ENCODE data around the gene VPS39. TPM values are rescaled to one million over a fixed set of nuclear protein-coding genes. Genes with fewer than 3 reads are reported as not detected.

Gene VPS39
- polyA plus RNA-seq, 2 of the 4 experiments (the other 2 are of a cell fraction) = 18.3 to 33.3 TPM

- ChIA-PET CTCF (interaction anchor here (0.6 to 1.2 kb wide), 2 partner anchors 15 to 407 kb away, joined by 3 to 5 read pairs; no protein-coding TSS in a partner anchor), POLR2A (no interaction called here)
- Histone ChIP-seq H3K9me3 (no peaks in the 10 kb centered on the region), H3K27ac (no peak overlapping the region), H3K4me2 (no peak overlapping the region), H3K4me3 (no peak overlapping the region), H3K4me1 (no peaks in the 10 kb centered on the region)
- DNase-seq (ENCODE audit: low read depth in 1 of 2, low spot score in 1 of 2) = no peak
- ATAC-seq = no peak
- no peak for TF ChIP-seq SMC3 (IDR thresholded peaks at IDR 0.05)
- TF ChIP-seq, protein P1, sequence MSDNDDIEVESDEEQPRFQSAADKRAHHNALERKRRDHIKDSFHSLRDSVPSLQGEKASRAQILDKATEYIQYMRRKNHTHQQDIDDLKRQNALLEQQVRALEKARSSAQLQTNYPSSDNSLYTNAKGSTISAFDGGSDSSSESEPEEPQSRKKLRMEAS (IDR thresholded peaks at IDR 0.05) = no peak
- no peak for TF ChIP-seq ESRRA (IDR thresholded peaks at IDR 0.05; ENCODE audit: borderline replicate concordance, low read length)
- no peak for TF ChIP-seq JUNB (IDR thresholded peaks at IDR 0.05)
- no peak for TF ChIP-seq MYC (IDR thresholded peaks at IDR 0.05; ENCODE audit: borderline replicate concordance, low read length)
- TF ChIP-seq RCOR1 (IDR thresholded peaks at IDR 0.05; ENCODE audit: low read depth, low read length) = no peak
- TF ChIP-seq RNF2 (IDR thresholded peaks at IDR 0.05; ENCODE audit: borderline replicate concordance, low read depth) = no peak
- TF ChIP-seq ZNF302 (CRISPR knock-in tag; IDR thresholded peaks at IDR 0.05) = no peak
- TF ChIP-seq RFX5 (IDR thresholded peaks at IDR 0.05) = no peak
- TF ChIP-seq, protein P2, sequence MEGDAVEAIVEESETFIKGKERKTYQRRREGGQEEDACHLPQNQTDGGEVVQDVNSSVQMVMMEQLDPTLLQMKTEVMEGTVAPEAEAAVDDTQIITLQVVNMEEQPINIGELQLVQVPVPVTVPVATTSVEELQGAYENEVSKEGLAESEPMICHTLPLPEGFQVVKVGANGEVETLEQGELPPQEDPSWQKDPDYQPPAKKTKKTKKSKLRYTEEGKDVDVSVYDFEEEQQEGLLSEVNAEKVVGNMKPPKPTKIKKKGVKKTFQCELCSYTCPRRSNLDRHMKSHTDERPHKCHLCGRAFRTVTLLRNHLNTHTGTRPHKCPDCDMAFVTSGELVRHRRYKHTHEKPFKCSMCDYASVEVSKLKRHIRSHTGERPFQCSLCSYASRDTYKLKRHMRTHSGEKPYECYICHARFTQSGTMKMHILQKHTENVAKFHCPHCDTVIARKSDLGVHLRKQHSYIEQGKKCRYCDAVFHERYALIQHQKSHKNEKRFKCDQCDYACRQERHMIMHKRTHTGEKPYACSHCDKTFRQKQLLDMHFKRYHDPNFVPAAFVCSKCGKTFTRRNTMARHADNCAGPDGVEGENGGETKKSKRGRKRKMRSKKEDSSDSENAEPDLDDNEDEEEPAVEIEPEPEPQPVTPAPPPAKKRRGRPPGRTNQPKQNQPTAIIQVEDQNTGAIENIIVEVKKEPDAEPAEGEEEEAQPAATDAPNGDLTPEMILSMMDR (IDR thresholded peaks at IDR 0.05) = no peak
- TF ChIP-seq ZSCAN20 (CRISPR knock-in tag; IDR thresholded peaks at IDR 0.05) = no peak
- no peak for TF ChIP-seq HOXA7 (CRISPR knock-in tag; IDR thresholded peaks at IDR 0.05)
- TF ChIP-seq REST (IDR thresholded peaks at IDR 0.05) = no peak
- no peak for FAIRE-seq
- 19% methylated on average over 3 of the region's 4 CpGs for WGBS (ENCODE audit: missing lambda C conversion rate)
These were observed 54.3 kb downstream of the VPS39 start for GRCh38 chr15:42153874-42154211.

DNA sequence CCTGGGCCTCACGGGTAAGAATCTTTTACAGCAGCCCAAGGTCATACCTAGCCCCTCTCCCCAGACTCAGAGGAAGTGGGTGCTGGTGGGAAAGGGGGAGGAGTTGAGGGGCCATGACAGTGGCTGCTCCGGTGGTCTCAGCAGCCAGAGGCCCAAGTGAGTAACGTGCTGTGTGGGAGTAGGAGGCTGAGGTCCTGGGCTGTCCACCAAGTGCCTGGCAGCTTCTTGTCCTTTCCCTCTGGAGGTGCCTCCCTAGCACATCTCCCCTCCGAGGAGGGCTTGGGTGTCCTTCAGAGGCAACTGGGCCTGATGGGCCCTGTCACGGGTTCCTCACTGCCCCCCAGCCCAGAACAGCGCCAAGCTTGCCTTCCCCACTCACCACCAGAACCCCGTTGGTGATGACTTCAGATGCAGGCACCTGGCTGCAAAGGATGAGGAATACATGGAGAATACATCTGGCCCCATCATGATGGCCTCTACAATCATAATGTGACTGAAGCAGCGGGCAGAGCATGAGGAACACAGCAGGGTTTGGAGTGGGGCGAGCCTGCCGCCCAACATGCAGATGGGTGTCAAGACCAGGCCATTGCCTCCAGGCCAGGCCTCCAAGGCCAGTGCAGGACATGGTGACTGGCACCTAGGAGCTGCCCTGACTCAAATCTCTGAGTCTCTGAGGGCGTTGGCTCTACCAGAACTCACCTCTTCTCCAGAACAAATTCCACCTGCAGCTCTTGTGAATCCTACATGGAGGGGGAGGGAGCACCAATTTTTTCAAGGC lies 55.0 kb downstream of the VPS39 start:
- ChIA-PET POLR2A (no interaction called here), CTCF (interaction anchor here (0.6 to 1.2 kb wide), 2 partner anchors 14 to 407 kb away, joined by 3 to 5 read pairs; no protein-coding TSS in a partner anchor)
- DNase-seq (ENCODE audit: low read depth in 1 of 2, low spot score in 1 of 2) (no peak), FAIRE-seq (no peak), ATAC-seq (no peak)
- no peak for TF ChIP-seq MAFK (IDR thresholded peaks at IDR 0.05; ENCODE audit: partially characterized antibody)
- TF ChIP-seq, protein P3, sequence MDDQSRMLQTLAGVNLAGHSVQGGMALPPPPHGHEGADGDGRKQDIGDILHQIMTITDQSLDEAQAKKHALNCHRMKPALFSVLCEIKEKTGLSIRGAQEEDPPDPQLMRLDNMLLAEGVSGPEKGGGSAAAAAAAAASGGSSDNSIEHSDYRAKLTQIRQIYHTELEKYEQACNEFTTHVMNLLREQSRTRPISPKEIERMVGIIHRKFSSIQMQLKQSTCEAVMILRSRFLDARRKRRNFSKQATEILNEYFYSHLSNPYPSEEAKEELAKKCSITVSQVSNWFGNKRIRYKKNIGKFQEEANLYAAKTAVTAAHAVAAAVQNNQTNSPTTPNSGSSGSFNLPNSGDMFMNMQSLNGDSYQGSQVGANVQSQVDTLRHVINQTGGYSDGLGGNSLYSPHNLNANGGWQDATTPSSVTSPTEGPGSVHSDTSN (IDR thresholded peaks at IDR 0.05) = no peak
- TF ChIP-seq, protein P1 (IDR thresholded peaks at IDR 0.05) = no peak
- no peak for TF ChIP-seq BHLHE40 (IDR thresholded peaks at IDR 0.05; ENCODE audit: low read depth, low read length)
- TF ChIP-seq JUNB (IDR thresholded peaks at IDR 0.05) = no peak
- TF ChIP-seq, protein P4, sequence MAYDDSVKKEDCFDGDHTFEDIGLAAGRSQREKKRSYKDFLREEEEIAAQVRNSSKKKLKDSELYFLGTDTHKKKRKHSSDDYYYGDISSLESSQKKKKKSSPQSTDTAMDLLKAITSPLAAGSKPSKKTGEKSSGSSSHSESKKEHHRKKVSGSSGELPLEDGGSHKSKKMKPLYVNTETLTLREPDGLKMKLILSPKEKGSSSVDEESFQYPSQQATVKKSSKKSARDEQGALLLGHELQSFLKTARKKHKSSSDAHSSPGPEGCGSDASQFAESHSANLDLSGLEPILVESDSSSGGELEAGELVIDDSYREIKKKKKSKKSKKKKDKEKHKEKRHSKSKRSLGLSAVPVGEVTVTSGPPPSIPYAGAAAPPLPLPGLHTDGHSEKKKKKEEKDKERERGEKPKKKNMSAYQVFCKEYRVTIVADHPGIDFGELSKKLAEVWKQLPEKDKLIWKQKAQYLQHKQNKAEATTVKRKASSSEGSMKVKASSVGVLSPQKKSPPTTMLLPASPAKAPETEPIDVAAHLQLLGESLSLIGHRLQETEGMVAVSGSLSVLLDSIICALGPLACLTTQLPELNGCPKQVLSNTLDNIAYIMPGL (CRISPR knock-in tag; IDR thresholded peaks at IDR 0.05; ENCODE audit: borderline replicate concordance) = no peak
- TF ChIP-seq FOXS1 (CRISPR knock-in tag; IDR thresholded peaks at IDR 0.05) = no peak
- TF ChIP-seq POLR2A (IDR thresholded peaks at IDR 0.05; ENCODE audit: low read length) = no peak
- TF ChIP-seq HDAC2 (IDR thresholded peaks at IDR 0.05) = no peak
- no peak for TF ChIP-seq RARB (CRISPR knock-in tag; IDR thresholded peaks at IDR 0.05)
- TF ChIP-seq TFCP2L1 (CRISPR knock-in tag; IDR thresholded peaks at IDR 0.05) = no peak
- no peak for TF ChIP-seq SMC3 (IDR thresholded peaks at IDR 0.05)
- no peak for TF ChIP-seq EHMT2 (IDR thresholded peaks at IDR 0.05; ENCODE audit: low read depth)
- TF ChIP-seq HOXA7 (CRISPR knock-in tag; IDR thresholded peaks at IDR 0.05) = no peak
- TF ChIP-seq ESRRA (IDR thresholded peaks at IDR 0.05; ENCODE audit: borderline replicate concordance, low read length) = no peak
- TF ChIP-seq ZC3H11A (IDR thresholded peaks at IDR 0.05) = no peak
- TF ChIP-seq, protein P5, sequence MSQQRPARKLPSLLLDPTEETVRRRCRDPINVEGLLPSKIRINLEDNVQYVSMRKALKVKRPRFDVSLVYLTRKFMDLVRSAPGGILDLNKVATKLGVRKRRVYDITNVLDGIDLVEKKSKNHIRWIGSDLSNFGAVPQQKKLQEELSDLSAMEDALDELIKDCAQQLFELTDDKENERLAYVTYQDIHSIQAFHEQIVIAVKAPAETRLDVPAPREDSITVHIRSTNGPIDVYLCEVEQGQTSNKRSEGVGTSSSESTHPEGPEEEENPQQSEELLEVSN (IDR thresholded peaks at IDR 0.05; ENCODE audit: borderline replicate concordance, low read depth) = no peak
- TF ChIP-seq KDM5A (IDR thresholded peaks at IDR 0.05) = no peak
- Histone ChIP-seq H3K4me2 (no peak overlapping the region), H3K4me3 (no peak overlapping the region), H3K4me1 (no peaks in the 10 kb centered on the region), H3K27ac (no peak overlapping the region), H3K9me3 (no peaks in the 10 kb centered on the region)
- WGBS (ENCODE audit: missing lambda C conversion rate) = 70% methylated on average over 8 of the region's 11 CpGs
